ENCODE measurements around the gene ALKBH2. TPM values are rescaled to one million over a fixed set of nuclear protein-coding genes. Genes with fewer than 3 reads are reported as not detected.

The ALKBH2 gene
- 24.6 and 47.9 TPM in 2 replicates for total RNA-seq

GRCh38 chr12:109093022-109093918 is at the start of gene ALKBH2:
TSS of gene ALKBH2 (minus strand) at chr12:109093472. CDS start at chr12:109092786, 686 bp downstream.
- DNase-seq (ENCODE audit: low read depth) (peak; percentile 75), FAIRE-seq (peak; percentile 40)
- peaks cover 10% of the 10 kb centered on the region for H3K36me3 ChIP-seq (ENCODE audit: control insufficient read depth, insufficient read depth, low read length)
- no peaks in the 10 kb centered on the region for H3K27me3 ChIP-seq (ENCODE audit: control insufficient read depth, insufficient read depth, low read length)
- TF ChIP-seq CTCF (IDR thresholded peaks at IDR 0.05; ENCODE audit: insufficient read depth, low read length, severe bottlenecking), result peak; percentile 100
- peak within 1 kb of the TSS; percentile 54 for H3K4me3 ChIP-seq (ENCODE audit: low read depth, low read length)

GRCh38 chr12:109140560-109140959 is 47.3 kb upstream of the ALKBH2 start:
- no peak for FAIRE-seq
- no peaks in the 10 kb centered on the region for H3K36me3 ChIP-seq (ENCODE audit: control insufficient read depth, insufficient read depth, low read length)
- no peaks in the 10 kb centered on the region for H3K27me3 ChIP-seq (ENCODE audit: control insufficient read depth, insufficient read depth, low read length)
- no peak for TF ChIP-seq CTCF (IDR thresholded peaks at IDR 0.05; ENCODE audit: insufficient read depth, low read length, severe bottlenecking)
- DNase-seq (ENCODE audit: low read depth), result no peak
- H3K4me3 ChIP-seq (ENCODE audit: low read depth, low read length), result no peak overlapping the region

- no peak for TF ChIP-seq CTCF (IDR thresholded peaks at IDR 0.05; ENCODE audit: insufficient read depth, low read length, severe bottlenecking)
These were observed 46.5 kb upstream of the ALKBH2 start for GRCh38 chr12:109139791-109140190.

GRCh38 chr12:109139360-109139759 is 46.1 kb upstream of the ALKBH2 start:
- H3K27me3 ChIP-seq (ENCODE audit: control insufficient read depth, insufficient read depth, low read length), result no peaks in the 10 kb centered on the region
- H3K4me3 ChIP-seq (ENCODE audit: low read depth, low read length), result no peak overlapping the region
- TF ChIP-seq CTCF (IDR thresholded peaks at IDR 0.05; ENCODE audit: insufficient read depth, low read length, severe bottlenecking), result no peak
- FAIRE-seq, result no peak
- no peak for DNase-seq (ENCODE audit: low read depth)
- H3K36me3 ChIP-seq (ENCODE audit: control insufficient read depth, insufficient read depth, low read length), result no peaks in the 10 kb centered on the region

More at GRCh38 chr12:109139791-109140190, 46.5 kb upstream of the ALKBH2 start:
- no peaks in the 10 kb centered on the region for H3K27me3 ChIP-seq (ENCODE audit: control insufficient read depth, insufficient read depth, low read length)
- DNase-seq (ENCODE audit: low read depth) (no peak), FAIRE-seq (no peak)
- H3K36me3 ChIP-seq (ENCODE audit: control insufficient read depth, insufficient read depth, low read length), result no peaks in the 10 kb centered on the region
- H3K4me3 ChIP-seq (ENCODE audit: low read depth, low read length), result no peak overlapping the region

GRCh38 chr12:109137055-109137454 is 43.8 kb upstream of the ALKBH2 start:
- Histone ChIP-seq H3K36me3 (ENCODE audit: control insufficient read depth, insufficient read depth, low read length) (no peaks in the 10 kb centered on the region), H3K4me3 (ENCODE audit: low read depth, low read length) (no peak overlapping the region), H3K27me3 (ENCODE audit: control insufficient read depth, insufficient read depth, low read length) (no peaks in the 10 kb centered on the region)
- FAIRE-seq (no peak), DNase-seq (ENCODE audit: low read depth) (no peak)
- no peak for TF ChIP-seq CTCF (IDR thresholded peaks at IDR 0.05; ENCODE audit: insufficient read depth, low read length, severe bottlenecking)
